Measurements from ENCODE around the gene DGCR2. TPM values are rescaled to one million over a fixed set of nuclear protein-coding genes. Genes with fewer than 3 reads are reported as not detected.
A peak's percentile ranks its signal among the peaks of the same experiment; 100 is the strongest.
"Not testable (repeated sequence)": the region's sequence is repeated elsewhere in the genome, so short reads cannot be mapped to it uniquely, and the experiment has no call there.

DGCR2 gene
- polyA plus RNA-seq, 1 donor (not counting 4 experiments of a cell fraction or from before 2014, with no cell fraction given), result 23.2 TPM

- no peak overlapping the region for H3K9ac ChIP-seq (ENCODE audit: control insufficient read depth, extremely low read depth, insufficient read depth, low read length)
- no peaks in the 10 kb centered on the region for H4K20me1 ChIP-seq (ENCODE audit: control insufficient read depth, extremely low read depth, insufficient read depth, low read length)
- H2AFZ ChIP-seq (ENCODE audit: control insufficient read depth, low read length), result no peak overlapping the region
- no peaks in the 10 kb centered on the region for H3K9me3 ChIP-seq (ENCODE audit: control insufficient read depth, low read depth, low read length)
- H3K4me3 ChIP-seq (ENCODE audit: control insufficient read depth in 2 of 3, extremely low read depth in 1 of 3, insufficient read depth in 2 of 3, low read depth in 1 of 3, low read length in 3 of 3), result no peak overlapping the region
- dilution Hi-C loops (cut with MboI; ENCODE audit: extremely low pct_ligation_motif_present, low sequenced_read_pairs), result no loop called here
- no peaks in the 10 kb centered on the region for H3K79me2 ChIP-seq (ENCODE audit: control insufficient read depth, insufficient read depth, low read length)
- no peaks in the 10 kb centered on the region for H3K27me3 ChIP-seq (ENCODE audit: control insufficient read depth, extremely low read depth, insufficient read depth, low read length)
- no peak overlapping the region for H3K4me2 ChIP-seq (ENCODE audit: control insufficient read depth, extremely low read depth, insufficient read depth, low read depth, low read length)
- H3K27ac ChIP-seq (ENCODE audit: control insufficient read depth, insufficient read depth, low read length), result no peak overlapping the region
- no peaks in the 10 kb centered on the region for H3K4me1 ChIP-seq (ENCODE audit: control insufficient read depth, extremely low read depth, insufficient read depth, low read length)
- H3K9me1 ChIP-seq (ENCODE audit: control insufficient read depth, extremely low read depth, insufficient read depth, low read length), result no peaks in the 10 kb centered on the region
- no peaks in the 10 kb centered on the region for H3K36me3 ChIP-seq (ENCODE audit: control insufficient read depth in 2 of 2, extremely low read depth in 1 of 2, insufficient read depth in 2 of 2, low read length in 2 of 2)
- TF ChIP-seq CTCF (optimal IDR thresholded peaks at IDR 0.05 in 1 of 3, IDR thresholded peaks at IDR 0.05 in 1 of 3, conservative IDR thresholded peaks at IDR 0.05 in 1 of 3; ENCODE audit: extremely low read depth in 1 of 3, insufficient read depth in 2 of 3, low read length in 3 of 3) (peak; percentile 32 to 64 (median 39)), EZH2 (IDR thresholded peaks at IDR 0.05; ENCODE audit: low read length) (no peak)
- no peak for DNase-seq (ENCODE audit: low read depth, low spot score)
- FAIRE-seq, result no peak
Measured at GRCh38 chr22:18987765-18988164, 134.4 kb downstream of the DGCR2 start.

- DNase-seq (ENCODE audit: low read depth, low spot score); H3K9me3 ChIP-seq (ENCODE audit: control insufficient read depth, low read depth, low read length); dilution Hi-C loops (cut with MboI; ENCODE audit: extremely low pct_ligation_motif_present, low sequenced_read_pairs); H3K9me1 ChIP-seq (ENCODE audit: control insufficient read depth, extremely low read depth, insufficient read depth, low read length); H2AFZ ChIP-seq (ENCODE audit: control insufficient read depth, low read length); FAIRE-seq; H4K20me1 ChIP-seq (ENCODE audit: control insufficient read depth, extremely low read depth, insufficient read depth, low read length); H3K27me3 ChIP-seq (ENCODE audit: control insufficient read depth, extremely low read depth, insufficient read depth, low read length); H3K4me1 ChIP-seq (ENCODE audit: control insufficient read depth, extremely low read depth, insufficient read depth, low read length); H3K79me2 ChIP-seq (ENCODE audit: control insufficient read depth, insufficient read depth, low read length); H3K27ac ChIP-seq (ENCODE audit: control insufficient read depth, insufficient read depth, low read length); H3K4me3 ChIP-seq (ENCODE audit: control insufficient read depth in 2 of 3, extremely low read depth in 1 of 3, insufficient read depth in 2 of 3, low read depth in 1 of 3, low read length in 3 of 3); H3K4me2 ChIP-seq (ENCODE audit: control insufficient read depth, extremely low read depth, insufficient read depth, low read depth, low read length); H3K36me3 ChIP-seq (ENCODE audit: control insufficient read depth in 2 of 2, extremely low read depth in 1 of 2, insufficient read depth in 2 of 2, low read length in 2 of 2); H3K9ac ChIP-seq (ENCODE audit: control insufficient read depth, extremely low read depth, insufficient read depth, low read length): not testable (repeated sequence)
Measured at GRCh38 chr22:18987114-18987513, 135.1 kb downstream of the DGCR2 start.

Small RNA genes lying within 50 kb of the gene (small RNA-seq; reads per million reads assigned to genes)
- 0 reads per million in 3 experiments for gene RF00019 (ENCODE audit: insufficient read length in 3 of 3, low read depth in 3 of 3, low replicate concordance in 1 of 3)

Other genes with a start within 250 kb of the DGCR2 start
- gene DGCR6, start 216.1 kb downstream of the DGCR2 start, polyA plus RNA-seq, result 0.37 to 1.2 TPM (median 0.88 TPM) in 3 replicates
- 6.7 to 36.1 TPM (median 12.3 TPM) in 3 replicates for gene PRODH, start 186.1 kb downstream of the DGCR2 start, polyA plus RNA-seq
- not detected in 3 replicates for gene TSSK2, start 8.9 kb upstream of the DGCR2 start, polyA plus RNA-seq
- gene ESS2, start 22.2 kb upstream of the DGCR2 start, polyA plus RNA-seq, result 10.0 to 16.5 TPM (median 10.7 TPM) in 3 replicates
- not detected in 3 replicates for gene GSC2, start 27.9 kb upstream of the DGCR2 start, polyA plus RNA-seq
- gene SLC25A1, start 56.3 kb upstream of the DGCR2 start, polyA plus RNA-seq, result 27.7 to 61.6 TPM (median 37.2 TPM) in 3 replicates
- gene CLTCL1, start 169.3 kb upstream of the DGCR2 start, polyA plus RNA-seq, result 11.2 to 19.4 TPM (median 12.4 TPM) in 3 replicates